ENCODE results near the gene ISCU. TPM values are rescaled to one million over a fixed set of nuclear protein-coding genes. Genes with fewer than 3 reads are reported as not detected.

The ISCU gene
- total and polyA plus RNA-seq, 2 of the 8 experiments (the other 6 are each of a cell fraction or from before 2014, with no cell fraction given): 72.1 to 78.1 TPM

DNA sequence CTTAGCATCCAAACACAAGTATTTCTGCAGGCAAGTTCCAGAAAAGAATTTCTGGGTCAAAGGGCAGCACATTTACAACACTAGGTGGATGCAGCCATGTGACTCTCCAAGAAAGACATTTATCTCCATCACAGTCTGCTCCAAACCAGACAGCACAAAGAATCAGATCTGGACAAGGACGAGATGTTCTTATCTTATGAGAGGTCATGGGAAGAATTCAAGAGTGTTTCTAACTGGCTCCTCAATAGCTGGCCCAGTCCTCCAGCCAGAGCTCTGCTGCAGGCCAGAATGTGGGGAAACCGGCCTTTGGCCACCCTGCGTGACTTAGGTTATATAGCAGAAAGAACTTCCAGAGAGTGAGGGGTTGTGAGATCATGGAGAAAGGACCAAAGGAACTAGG, 18.1 kb downstream of the ISCU start (continued):
- TF ChIP-seq, protein P1, sequence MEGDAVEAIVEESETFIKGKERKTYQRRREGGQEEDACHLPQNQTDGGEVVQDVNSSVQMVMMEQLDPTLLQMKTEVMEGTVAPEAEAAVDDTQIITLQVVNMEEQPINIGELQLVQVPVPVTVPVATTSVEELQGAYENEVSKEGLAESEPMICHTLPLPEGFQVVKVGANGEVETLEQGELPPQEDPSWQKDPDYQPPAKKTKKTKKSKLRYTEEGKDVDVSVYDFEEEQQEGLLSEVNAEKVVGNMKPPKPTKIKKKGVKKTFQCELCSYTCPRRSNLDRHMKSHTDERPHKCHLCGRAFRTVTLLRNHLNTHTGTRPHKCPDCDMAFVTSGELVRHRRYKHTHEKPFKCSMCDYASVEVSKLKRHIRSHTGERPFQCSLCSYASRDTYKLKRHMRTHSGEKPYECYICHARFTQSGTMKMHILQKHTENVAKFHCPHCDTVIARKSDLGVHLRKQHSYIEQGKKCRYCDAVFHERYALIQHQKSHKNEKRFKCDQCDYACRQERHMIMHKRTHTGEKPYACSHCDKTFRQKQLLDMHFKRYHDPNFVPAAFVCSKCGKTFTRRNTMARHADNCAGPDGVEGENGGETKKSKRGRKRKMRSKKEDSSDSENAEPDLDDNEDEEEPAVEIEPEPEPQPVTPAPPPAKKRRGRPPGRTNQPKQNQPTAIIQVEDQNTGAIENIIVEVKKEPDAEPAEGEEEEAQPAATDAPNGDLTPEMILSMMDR (IDR thresholded peaks at IDR 0.05; ENCODE audit: control extremely low read depth in 1 of 3, insufficient read depth in 1 of 3, low read depth in 1 of 3, low read length in 3 of 3): no peak
- no peak for TF ChIP-seq HDAC2 (IDR thresholded peaks at IDR 0.05; ENCODE audit: borderline replicate concordance in 1 of 2, low read depth in 2 of 2, low read length in 2 of 2)
- TF ChIP-seq SUZ12 (IDR thresholded peaks at IDR 0.05; ENCODE audit: low read length): no peak
- TF ChIP-seq, protein P2, sequence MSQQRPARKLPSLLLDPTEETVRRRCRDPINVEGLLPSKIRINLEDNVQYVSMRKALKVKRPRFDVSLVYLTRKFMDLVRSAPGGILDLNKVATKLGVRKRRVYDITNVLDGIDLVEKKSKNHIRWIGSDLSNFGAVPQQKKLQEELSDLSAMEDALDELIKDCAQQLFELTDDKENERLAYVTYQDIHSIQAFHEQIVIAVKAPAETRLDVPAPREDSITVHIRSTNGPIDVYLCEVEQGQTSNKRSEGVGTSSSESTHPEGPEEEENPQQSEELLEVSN (IDR thresholded peaks at IDR 0.05): no peak
- TF ChIP-seq NANOG (IDR thresholded peaks at IDR 0.05; ENCODE audit: insufficient read depth, low read depth, low read length, poor library complexity, severe bottlenecking): no peak
- TF ChIP-seq POU5F1 (IDR thresholded peaks at IDR 0.05; ENCODE audit: low read depth, low read length): no peak
- no peak for TF ChIP-seq SIRT6 (IDR thresholded peaks at IDR 0.05; ENCODE audit: low read length)

All from H1 (cell line).